KOPT-K1 (cell line): ENCODE results near the gene ZNF474.

ENCODE experiments used
- H3K27ac ChIP-seq: fragments of 200-600 bp; sonication (generic); 2 replicates; pipeline ENCODE4 v1.5.1; 2016; ENCODE audit warnings: antibody characterized with exemption, mild to moderate bottlenecking, low read depth, low read length; ENCODE audit not compliant: poor library complexity, severe bottlenecking
- H3K36me3 ChIP-seq: fragments of 200-600 bp; sonication (generic); 2 replicates; pipeline ENCODE4 v1.5.1; 2017; ENCODE audit warnings: antibody characterized with exemption, mild to moderate bottlenecking, low read length, moderate library complexity; ENCODE audit not compliant: insufficient read depth
- H3K9me3 ChIP-seq: fragments of 200-600 bp; sonication (generic); 2 replicates; pipeline ENCODE4 v1.5.1; 2017; ENCODE audit warnings: antibody characterized with exemption, low read length, mild to moderate bottlenecking; ENCODE audit not compliant: insufficient read depth, poor library complexity, severe bottlenecking

The ZNF474 gene

DNA sequence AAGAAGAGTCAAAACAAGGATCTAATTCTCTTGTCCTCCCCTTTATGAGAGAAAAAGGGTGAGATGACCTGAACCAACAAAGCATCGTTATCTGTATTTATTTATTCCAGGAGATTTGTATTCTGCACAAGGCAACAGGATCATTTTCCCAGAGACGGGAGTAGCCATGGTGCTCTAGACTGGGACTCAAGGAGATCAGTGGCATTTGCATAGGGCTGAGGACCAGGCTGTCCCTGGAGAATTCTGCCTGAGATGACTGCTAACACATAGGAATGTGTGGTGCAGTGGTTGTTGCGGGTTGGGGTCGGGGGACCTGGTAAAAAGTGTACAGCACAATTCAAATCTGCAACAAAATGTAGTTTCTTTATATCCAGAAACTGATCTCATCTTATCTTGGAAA is 22.3 kb upstream of the ZNF474 start:
- H3K36me3 ChIP-seq, result no peaks in the 10 kb centered on the region
- H3K9me3 ChIP-seq, result no peaks in the 10 kb centered on the region
- H3K27ac ChIP-seq, result no peak overlapping the region

DNA sequence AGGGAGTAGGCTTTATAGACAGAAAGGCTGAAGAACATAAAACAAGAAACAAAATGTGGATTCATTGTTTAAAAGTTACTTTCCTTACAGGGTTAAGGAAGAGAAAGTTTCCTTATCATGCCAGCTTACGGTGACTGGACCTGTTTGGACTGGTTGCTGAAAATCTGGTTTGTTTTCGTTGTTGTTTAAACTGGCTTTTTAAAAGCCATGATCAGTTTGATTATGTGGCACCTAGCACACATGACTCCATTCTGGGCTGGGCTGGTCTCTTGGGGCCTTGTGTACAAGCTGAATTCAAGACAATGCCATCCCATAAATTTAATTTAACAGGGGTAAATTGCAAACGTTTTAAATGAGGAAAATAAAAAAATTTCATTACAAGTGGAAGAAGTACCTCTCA is 18.4 kb upstream of the ZNF474 start:
- Histone ChIP-seq H3K27ac (no peak overlapping the region), H3K36me3 (no peaks in the 10 kb centered on the region), H3K9me3 (no peaks in the 10 kb centered on the region)

DNA sequence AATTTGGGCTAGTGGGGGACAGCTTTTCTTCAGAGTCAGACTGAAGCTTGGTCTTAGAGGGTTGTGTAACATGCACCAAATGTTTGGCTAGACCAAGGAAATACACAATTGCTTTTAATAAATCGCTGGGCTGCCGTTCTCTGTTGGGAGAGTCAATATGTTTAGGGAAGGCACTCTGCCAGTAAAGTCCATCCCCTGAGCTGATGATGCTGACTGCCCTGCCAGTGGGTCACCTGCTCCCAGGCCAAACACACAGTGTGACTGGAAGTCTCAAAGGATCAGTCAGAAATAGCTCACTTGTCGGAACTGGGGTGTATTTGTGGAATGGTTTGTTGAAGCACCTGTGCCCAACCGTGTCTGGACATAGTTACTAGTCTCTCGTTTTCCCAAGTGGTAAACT is 17.9 kb upstream of the ZNF474 start:
- Histone ChIP-seq H3K27ac (no peak overlapping the region), H3K36me3 (no peaks in the 10 kb centered on the region), H3K9me3 (no peaks in the 10 kb centered on the region)

DNA sequence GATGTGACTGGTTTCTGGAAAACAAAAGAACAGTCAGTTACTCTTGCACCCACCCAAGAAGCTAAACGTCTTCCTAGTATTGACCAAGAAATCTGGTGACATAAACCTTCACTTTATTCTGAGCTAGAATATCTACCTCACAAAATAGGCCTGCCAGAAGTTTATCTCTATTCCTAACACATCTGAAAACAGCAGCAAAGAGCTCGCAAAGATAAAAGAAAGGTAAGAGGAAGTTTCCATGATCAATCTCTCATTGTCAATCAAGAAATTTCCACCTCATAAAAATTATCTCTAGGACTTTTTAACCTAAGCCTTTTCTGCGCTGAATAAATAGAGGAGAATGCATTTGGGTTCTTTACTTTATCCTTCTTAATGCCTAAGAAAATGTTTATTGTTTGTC is 17.3 kb upstream of the ZNF474 start:
- no peaks in the 10 kb centered on the region for H3K9me3 ChIP-seq
- H3K36me3 ChIP-seq, result no peaks in the 10 kb centered on the region
- H3K27ac ChIP-seq, result no peak overlapping the region

DNA sequence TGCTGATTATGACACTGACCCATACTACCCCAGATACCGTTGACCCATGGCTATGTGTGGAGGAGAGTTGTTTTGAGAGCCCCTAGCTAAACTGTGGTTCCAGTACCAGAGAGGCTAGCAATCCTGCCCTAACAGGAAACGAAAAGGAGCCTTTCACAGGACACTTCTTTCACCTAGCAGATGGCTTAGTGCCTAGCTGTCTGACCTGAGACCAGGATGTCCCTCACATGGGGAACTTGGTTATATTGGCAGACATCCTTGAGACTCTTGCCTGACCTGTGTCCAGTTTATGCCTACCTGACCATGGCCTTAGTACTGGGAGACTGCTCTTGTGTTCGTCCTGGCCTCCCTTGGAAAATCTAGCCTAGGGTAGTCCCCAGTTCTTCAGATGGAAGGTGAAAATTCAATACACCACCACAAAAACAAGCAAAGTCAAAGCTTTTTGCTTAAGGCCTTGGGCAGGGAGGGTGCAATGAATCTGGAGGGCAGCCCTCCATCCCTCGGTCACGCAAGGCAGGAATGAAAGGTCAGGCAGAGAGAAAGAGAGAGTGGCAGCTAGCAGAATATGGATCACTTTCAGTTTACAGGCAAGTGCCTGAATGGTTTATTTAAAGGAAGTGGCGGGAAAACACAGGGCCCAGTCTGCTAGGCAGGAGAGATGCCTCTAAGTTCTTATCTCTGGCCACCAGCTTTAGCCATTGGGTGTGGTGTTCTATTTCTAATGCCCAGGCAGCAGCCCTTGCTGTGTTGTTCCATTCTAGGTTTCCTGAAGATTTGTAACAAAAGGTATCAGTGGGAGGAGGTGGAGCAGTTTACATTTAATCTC is 16.4 kb upstream of the ZNF474 start:
- Histone ChIP-seq H3K9me3 (no peaks in the 10 kb centered on the region), H3K27ac (no peak overlapping the region), H3K36me3 (no peaks in the 10 kb centered on the region)

DNA sequence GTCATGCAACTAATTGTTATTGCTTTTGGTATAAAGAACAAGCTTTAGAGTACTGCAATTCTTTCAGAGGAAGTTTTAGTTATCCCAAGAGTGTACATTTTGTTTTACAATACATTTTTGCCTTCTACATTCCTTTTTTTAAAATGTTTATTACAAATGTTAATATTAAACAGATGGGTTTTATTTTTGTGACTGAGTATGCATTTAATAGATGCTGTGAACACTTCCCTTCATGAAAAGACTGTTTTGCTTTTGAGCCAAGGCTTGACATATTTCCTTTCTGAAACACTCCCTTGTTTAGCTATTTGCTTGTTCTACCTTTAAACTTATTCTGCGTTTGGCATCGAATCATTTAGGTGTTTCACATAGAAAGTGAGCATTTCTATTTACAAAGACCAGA is 14.8 kb upstream of the ZNF474 start:
- Histone ChIP-seq H3K9me3 (no peaks in the 10 kb centered on the region), H3K36me3 (no peaks in the 10 kb centered on the region), H3K27ac (no peak overlapping the region)

DNA sequence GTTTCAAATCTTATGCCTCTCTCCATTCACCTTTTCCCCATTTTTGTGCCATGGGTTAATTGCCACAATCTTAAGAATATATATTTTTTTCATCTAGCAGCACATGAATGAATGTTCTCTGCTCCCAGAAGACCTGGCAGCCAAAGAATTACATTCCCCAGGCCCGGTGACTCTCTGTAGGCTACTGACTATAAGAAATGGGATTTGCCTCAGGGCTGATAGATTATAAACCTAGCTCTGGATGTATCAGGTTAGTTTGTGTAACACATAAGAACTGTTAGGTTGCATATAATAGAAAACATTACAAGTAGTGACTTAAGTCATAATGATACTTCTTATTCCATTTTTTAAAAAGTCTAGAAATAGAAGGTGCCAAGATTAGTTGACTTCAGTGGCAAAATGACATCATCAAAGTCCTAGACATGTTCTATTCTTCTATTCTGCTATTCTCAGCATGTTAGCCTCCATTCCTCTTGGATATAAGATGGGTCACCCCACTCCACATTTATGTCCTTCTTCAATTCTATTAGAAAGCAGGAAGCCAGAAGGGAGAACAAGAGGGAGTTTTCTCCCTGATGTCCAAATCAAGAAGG is 10.9 kb upstream of the ZNF474 start:
- no peaks in the 10 kb centered on the region for H3K9me3 ChIP-seq
- no peak overlapping the region for H3K27ac ChIP-seq

DNA sequence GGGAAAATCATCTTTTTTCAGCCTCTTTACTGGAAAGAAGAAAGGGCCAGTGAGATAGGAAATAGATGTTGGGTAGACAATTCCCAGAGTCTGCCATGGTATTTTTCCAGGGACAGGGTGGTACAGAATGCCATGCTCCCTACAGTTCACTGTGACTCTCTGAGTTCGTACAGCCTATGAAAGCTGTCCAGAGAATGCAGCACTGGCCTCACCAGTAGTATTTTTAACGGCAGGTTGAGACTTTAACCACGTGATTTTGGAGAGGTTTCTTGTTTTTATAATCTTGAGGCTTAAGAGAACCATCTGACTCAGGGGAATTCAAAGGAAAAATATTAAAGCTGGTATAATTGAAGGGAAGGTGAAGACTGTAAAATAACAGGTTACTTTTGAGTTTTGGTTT is 10.1 kb upstream of the ZNF474 start:
- H3K36me3 ChIP-seq, result no peaks in the 10 kb centered on the region
- no peaks in the 10 kb centered on the region for H3K9me3 ChIP-seq

More for the DNA sequence above, 10.9 kb upstream of the ZNF474 start:
- no peaks in the 10 kb centered on the region for H3K36me3 ChIP-seq

DNA sequence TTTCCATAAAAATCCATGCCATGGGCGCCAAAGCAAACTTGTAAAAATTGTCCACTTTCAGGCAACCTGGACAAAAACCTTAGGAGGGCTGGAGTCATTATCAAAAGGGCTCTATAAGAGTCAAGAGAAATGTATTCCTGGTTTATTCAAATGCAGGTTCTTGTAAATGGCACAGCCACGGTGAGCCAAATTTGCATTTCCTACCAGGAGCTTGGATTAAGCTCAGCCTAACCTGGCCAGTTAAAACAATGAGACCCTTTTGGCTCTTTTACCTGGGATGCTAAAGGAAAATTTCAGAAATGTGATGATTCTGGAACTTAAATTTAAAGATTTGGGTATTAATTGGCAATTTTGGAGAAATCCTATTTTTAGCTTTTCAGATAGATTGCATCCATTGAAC is 8.9 kb upstream of the ZNF474 start:
- H3K36me3 ChIP-seq, result no peaks in the 10 kb centered on the region
- no peak overlapping the region for H3K27ac ChIP-seq
- H3K9me3 ChIP-seq, result no peaks in the 10 kb centered on the region

More for the DNA sequence above, 10.1 kb upstream of the ZNF474 start:
- no peak overlapping the region for H3K27ac ChIP-seq

DNA sequence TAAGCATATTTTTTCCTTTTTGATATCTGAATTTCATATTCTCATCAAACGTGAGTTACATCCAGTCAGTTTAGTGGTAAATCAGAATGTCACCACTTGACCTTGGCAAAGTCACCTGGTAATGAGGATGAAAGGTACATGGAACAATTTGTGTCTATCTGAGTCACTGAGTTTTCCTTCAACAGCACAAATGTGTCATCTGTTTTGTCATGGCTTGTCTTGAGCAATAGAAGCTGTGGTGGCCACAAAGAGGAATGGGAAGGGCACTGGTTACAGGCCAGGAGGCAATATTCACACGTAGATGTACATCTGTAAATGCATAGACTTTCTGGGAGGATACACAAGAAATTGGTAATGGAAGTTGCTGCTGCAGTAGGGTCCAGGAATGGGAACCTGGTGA is 8.4 kb upstream of the ZNF474 start:
- no peaks in the 10 kb centered on the region for H3K9me3 ChIP-seq
- H3K27ac ChIP-seq, result no peak overlapping the region
- no peaks in the 10 kb centered on the region for H3K36me3 ChIP-seq

DNA sequence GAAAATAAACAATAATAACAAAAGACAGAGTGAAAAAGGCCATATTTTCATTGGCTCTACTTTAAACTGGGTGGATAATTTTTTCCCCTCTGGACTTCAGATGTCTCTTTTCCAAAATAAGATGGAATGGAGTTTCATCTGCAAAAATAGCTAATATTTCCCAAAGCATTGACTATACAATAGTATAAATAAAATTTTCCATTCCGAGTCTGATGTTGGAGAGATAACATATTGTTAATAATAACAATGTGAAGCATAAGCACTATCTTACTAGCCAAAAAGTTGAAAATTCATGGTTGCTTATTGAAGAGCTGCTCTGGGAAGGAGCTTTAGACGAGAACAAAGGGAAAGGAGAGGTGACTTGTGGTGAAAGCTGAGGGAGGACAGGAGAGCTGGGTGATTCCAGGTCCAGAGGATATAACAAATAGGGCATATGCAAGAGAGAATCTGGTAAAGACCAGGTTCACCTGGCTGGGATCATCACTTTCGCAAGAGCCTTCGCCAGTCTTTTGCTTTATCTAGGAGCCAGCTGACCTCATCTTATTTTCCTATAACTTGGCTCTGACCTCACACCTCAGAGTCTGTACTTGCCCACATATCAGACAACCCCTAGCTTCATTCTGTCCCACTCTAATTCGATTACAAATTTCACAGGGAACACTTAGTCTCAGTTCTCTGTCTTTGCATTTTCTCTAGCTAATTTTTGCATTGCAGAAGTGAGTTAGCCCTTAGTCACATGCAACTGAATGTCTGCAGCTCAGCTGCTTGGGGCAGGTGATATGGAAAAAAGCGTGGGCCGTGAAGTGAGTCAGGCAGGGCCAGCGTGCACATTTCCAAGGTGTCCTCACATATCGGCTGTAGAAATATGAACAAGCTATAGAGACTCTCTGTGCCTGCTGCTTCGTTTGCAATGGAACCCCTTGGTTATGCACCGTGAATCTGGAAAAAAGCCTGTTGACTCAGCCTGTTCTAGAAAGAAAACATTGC is 7.6 kb upstream of the ZNF474 start:
- H3K27ac ChIP-seq, result no peak overlapping the region
- no peaks in the 10 kb centered on the region for H3K9me3 ChIP-seq
- H3K36me3 ChIP-seq, result no peaks in the 10 kb centered on the region

DNA sequence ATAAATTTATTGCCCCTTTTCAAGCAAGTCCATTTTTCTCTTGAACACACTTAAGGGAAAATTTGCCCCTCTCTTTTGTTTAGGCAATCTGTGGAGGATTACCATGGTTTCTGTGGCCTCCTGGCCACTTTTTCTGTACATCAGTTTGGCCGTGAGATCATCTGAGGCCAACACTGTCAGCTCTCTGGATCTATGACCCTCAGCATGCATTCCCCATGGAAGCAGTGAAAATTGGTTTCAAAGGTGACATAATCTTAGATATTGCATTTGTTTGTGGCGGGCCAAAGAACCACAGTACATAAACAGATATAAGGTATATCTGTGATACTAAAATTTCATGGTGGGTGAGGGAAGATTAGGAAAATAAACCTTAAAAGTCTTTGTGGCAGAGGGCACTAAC is 4.6 kb upstream of the ZNF474 start:
- no peaks in the 10 kb centered on the region for H3K9me3 ChIP-seq
- no peak overlapping the region for H3K27ac ChIP-seq
- H3K36me3 ChIP-seq, result no peaks in the 10 kb centered on the region

DNA sequence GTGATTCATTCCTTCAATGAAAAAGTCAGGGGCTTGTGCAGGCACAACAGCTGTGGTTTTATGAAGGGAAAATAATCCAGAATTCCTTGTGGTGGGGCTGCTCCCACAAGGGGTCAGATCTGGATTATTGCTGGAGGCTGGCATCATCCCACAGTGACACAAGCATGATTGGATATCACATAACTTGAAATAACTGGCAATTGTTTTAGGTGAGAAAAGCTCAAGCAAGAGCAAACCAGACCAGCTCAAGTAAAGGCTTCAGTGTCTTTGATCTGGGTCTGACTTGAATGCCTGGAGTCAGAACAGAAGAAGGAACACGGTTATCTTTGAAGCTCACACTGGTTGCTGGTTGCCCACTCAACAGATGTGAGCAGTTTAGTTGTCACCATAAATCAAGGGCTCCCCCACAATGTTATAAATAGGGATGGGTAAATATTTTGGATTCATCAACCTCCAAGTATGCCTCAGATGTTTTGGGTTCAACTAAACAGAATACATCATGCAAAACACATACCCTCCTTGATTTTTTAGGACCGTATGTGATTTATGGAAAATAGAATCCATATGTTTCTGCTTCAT is 3.1 kb upstream of the ZNF474 start:
- no peaks in the 10 kb centered on the region for H3K36me3 ChIP-seq
- no peaks in the 10 kb centered on the region for H3K9me3 ChIP-seq
- no peak overlapping the region for H3K27ac ChIP-seq

DNA sequence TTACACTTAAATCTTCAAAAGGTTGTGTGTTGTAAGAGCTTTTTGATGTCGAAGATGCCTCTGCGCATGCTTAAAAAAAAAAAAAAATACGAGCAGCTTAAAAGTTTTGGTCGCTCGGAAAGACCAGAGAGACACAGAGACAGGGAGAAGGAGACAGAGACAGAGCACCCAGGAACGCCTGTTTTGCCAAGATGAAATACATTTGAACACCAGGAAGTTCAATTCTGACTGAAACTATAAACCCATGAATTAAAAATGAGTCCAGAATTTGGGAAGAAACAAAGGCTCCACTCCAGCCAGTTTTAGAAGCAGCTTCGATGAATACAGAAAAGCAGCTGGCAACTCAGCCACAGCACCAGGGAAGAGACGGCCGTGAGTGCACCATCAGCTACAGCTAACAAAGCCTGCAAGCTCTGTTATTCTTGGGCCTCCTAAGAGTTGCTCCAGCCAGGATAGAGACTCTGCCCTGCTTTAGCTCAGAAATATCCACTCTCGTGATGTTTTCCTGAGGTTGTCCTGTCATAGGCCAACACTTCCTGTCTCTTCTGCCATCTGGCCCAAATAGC is 2.5 kb upstream of the ZNF474 start:
- Histone ChIP-seq H3K9me3 (no peaks in the 10 kb centered on the region), H3K27ac (no peak overlapping the region), H3K36me3 (no peaks in the 10 kb centered on the region)

DNA sequence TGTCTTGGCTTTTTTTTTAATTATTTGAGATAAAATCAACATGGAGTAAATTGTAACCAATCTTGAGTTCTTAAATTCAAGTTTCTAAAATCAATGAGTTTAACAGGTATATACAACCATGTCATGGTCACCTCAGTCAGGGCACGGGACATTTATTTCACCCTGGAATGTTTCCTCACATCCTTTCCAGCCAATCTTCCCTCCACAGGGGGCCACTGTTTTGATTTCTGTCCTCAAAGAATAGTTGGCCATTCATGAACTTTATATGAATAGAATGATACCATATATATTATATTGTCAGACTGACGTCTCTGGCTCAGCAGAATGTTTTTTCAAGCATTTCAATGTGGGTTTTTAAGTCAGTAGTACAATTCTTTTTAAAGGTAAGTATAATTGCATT is 806 bp downstream of the ZNF474 start:
- Histone ChIP-seq H3K9me3 (no peaks in the 10 kb centered on the region), H3K27ac (no peak overlapping the region), H3K36me3 (no peaks in the 10 kb centered on the region)
